K562 (cell line): ENCODE data around the gene TCF4.

ENCODE experiments used
- ATF1 ChIP-seq, 2 experiments: fragments of 450-650 bp in 1 of 2; IDR thresholded peaks; 2 replicates each; pipeline ENCODE4 v1.6.1; 2016; ENCODE audit warnings: missing compliant biosample characterization in 1 of 2, missing genetic modification characterization in 1 of 2
- CTCF ChIP-seq, 3 experiments: IDR thresholded peaks in 2 of 3; conservative IDR thresholded peaks in 1 of 3; 2 replicates each; pipeline ENCODE4 v1.5.1; 2011 to 2012; ENCODE audit warnings: low read length in 3 of 3, mild to moderate bottlenecking in 3 of 3, control low read depth in 2 of 3, improper control_type of control experiment in 1 of 3, inconsistent platforms in 1 of 3, low read depth in 1 of 3, mixed read lengths in 1 of 3, moderate library complexity in 1 of 3; ENCODE audit not compliant: insufficient read depth in 2 of 3
- ELF1 ChIP-seq: fragments of 200-800 bp; sonication (Bioruptor generic); IDR thresholded peaks from 2 replicates; pipeline ENCODE4 v1.6.1; 2016; ENCODE audit warnings: missing genetic modification characterization, missing compliant biosample characterization
- MYC ChIP-seq, 2 experiments: fragments of 250-450 bp in 1 of 2; sonication (Bioruptor Pico) in 1 of 2; IDR thresholded peaks; 2 replicates each; pipeline versions ENCODE4 v1.5.1 to v1.6.1; 2012 to 2021; ENCODE audit warnings: low read depth in 2 of 2, borderline replicate concordance in 1 of 2, improper control_type of control experiment in 1 of 2, low read length in 1 of 2, mild to moderate bottlenecking in 1 of 2, moderate library complexity in 1 of 2
- POLR2A ChIP-seq: fragments of 450-650 bp; conservative IDR thresholded peaks from 2 replicates; pipeline ENCODE4 v1.6.1; 2016
- ZKSCAN1 ChIP-seq: fragments of 150-350 bp; IDR thresholded peaks from 2 replicates; pipeline ENCODE4 v1.6.1; 2016; ENCODE audit warnings: low read depth, low read length
- TF ChIP-seq, protein P1 (sequence below): fragments of 450-650 bp; IDR thresholded peaks from 2 replicates; pipeline ENCODE4 v1.6.1; 2016; ENCODE audit warnings: antibody characterized with exemption

GRCh38 chr18:55287149-55287806 lies 300.7 kb downstream of the TCF4 start:
- TF ChIP-seq CTCF (IDR thresholded peaks at IDR 0.05 in 2 of 3, conservative IDR thresholded peaks at IDR 0.05 in 1 of 3; ENCODE audit: insufficient read depth in 2 of 3, low read depth in 1 of 3, low read length in 3 of 3), result no peak
- no peak for TF ChIP-seq ATF1 (CRISPR knock-in tag; IDR thresholded peaks at IDR 0.05)
- TF ChIP-seq ATF1 (tag; IDR thresholded peaks at IDR 0.05), result no peak
- TF ChIP-seq ELF1 (tag), result no peak
- no peak for TF ChIP-seq ZKSCAN1
- TF ChIP-seq, protein P1, sequence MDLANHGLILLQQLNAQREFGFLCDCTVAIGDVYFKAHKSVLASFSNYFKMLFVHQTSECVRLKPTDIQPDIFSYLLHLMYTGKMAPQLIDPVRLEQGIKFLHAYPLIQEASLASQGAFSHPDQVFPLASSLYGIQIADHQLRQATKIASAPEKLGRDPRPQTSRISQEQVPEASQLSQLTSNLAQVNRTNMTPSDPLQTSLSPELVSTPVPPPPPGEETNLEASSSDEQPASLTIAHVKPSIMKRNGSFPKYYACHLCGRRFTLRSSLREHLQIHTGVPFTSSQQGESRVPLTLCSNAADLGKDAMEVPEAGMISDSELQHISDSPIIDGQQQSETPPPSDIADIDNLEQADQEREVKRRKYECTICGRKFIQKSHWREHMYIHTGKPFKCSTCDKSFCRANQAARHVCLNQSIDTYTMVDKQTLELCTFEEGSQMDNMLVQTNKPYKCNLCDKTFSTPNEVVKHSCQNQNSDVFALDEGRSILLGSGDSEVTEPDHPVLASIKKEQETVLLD, result no peak
- TF ChIP-seq POLR2A, result no peak
- TF ChIP-seq MYC (IDR thresholded peaks at IDR 0.05; ENCODE audit: low read depth, low read length), result no peak
- TF ChIP-seq MYC (CRISPR knock-in tag; IDR thresholded peaks at IDR 0.05; ENCODE audit: borderline replicate concordance, low read depth), result no peak
